HL-60/S4 (cell line): ENCODE results near the gene LRCH4.

Source experiments
- in situ Hi-C: fragments of 300-500 bp; cut with MboI; formaldehyde crosslinking; loops from 2 replicates; pipeline ENCODE4 v1.14.3; 2022; ENCODE audit warnings: low sequenced_read_pairs

The LRCH4 gene, protein sequence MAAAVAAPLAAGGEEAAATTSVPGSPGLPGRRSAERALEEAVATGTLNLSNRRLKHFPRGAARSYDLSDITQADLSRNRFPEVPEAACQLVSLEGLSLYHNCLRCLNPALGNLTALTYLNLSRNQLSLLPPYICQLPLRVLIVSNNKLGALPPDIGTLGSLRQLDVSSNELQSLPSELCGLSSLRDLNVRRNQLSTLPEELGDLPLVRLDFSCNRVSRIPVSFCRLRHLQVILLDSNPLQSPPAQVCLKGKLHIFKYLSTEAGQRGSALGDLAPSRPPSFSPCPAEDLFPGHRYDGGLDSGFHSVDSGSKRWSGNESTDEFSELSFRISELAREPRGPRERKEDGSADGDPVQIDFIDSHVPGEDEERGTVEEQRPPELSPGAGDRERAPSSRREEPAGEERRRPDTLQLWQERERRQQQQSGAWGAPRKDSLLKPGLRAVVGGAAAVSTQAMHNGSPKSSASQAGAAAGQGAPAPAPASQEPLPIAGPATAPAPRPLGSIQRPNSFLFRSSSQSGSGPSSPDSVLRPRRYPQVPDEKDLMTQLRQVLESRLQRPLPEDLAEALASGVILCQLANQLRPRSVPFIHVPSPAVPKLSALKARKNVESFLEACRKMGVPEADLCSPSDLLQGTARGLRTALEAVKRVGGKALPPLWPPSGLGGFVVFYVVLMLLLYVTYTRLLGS

GRCh38 chr7:100585511-100586265 lies at the start of gene LRCH4:
TSS of gene LRCH4 (minus strand) at chr7:100586129. CDS start at chr7:100586100, 29 bp downstream.
- in situ Hi-C loops: no loop called here

DNA sequence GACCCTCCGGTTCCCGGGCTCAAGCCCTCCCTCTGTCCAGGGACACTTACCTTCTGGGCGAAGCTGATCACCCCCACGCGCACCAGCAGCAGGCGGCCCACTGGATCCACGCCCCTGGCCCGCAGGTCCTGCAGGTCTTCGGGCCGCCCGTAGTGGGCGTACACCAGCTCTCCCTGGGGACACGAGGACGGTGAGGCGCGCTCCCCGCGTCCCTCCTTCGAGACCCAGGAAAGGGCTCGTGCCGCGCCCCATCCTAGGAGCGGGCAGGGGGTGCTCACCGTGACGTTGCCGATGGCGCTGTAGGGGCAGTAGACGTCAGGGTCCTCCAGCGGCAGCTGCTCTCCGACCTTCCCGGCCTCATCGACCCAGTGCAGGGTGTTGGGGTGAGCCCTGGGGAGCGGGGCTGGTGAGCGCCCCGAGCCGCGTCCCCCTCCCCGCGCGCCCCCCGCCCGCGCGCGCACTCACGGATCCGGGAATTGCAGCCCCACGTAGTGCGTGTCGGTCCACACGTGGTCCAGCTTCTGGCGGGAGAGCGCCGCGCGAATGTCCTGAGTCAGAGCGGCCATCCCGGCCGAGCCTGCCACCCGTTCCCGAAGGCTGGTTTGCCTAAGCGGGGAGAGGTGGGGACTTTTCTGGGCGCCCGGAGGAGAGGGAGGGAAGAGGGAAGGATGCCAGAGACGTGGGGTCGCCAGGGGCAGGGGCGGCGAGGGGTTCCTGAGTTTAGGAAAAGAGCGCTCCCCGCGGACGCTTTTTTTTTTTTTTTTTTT lies 47.2 kb upstream of the LRCH4 start:
- in situ Hi-C loops: no loop called here

DNA sequence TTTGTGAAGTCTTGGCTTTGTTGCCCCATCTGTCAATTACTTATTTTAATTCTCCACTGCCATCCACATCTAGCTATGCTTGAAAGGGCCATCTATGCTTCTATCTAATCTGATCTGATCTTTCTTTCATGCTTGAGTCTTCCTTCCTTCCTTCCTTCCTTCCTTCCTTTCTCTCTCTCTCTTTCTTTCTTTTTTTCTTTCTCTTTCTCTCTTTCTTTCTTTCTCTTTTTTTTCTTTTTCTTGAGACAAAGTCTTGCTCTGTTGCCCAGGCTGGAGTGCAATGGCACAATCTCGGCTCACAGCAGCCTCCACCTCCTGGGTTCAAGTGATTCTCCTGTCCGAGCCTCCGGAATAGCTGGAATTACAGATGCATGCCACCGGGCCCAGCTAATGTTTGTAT lies 44.1 kb upstream of the LRCH4 start:
- in situ Hi-C loops: no loop called here

DNA sequence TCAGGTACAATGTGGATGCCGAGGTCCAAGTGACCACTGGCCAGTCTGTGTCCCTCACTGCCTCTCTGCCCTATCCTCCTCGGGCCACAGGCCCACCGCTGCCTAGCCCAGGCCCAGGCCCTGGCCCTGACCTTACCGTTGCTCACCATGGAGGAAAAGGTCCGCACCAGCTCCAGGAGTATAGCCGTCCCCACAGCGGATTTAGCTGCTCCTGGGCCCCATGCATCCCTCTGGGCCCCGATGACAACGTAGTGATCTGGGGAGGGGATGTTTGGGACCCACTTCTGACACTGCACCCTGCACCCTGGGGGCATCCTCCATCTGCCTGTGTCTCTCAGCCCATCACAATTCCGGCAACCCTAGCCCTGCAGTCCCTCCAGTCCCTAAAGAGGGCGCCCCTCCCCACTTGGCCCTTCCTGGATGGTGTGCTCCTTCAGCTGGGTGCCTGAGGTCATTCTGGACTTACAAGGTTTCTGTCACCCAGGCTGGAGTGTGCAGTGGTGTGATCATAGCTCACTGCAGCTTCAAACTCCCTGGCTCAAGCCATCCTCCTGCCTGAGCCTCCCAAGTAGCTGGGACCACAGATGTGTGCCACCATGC lies 43.3 kb upstream of the LRCH4 start:
- in situ Hi-C loops: no loop called here

DNA sequence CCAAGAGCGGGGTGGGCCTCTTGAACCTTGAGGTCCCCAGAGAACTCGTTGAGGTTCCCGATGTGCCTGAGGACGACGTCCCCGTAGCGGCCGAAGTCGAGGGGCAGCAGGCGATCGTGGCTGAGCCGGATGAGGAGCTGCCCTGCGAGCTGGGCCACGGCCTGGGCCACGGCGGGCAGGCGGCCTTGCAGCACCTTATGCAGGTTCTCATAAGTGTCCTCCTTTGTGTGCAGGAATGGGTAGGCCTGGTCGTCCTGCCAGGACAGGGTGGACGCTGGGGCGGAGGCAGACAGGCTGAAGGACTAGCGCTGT lies 41.3 kb upstream of the LRCH4 start:
- in situ Hi-C loops: no loop called here

- in situ Hi-C loops: no loop called here
These were observed 40.8 kb upstream of the LRCH4 start for GRCh38 chr7:100626530-100627237.

- in situ Hi-C loops: no loop called here
These were observed 40.1 kb upstream of the LRCH4 start for GRCh38 chr7:100626055-100626454.

DNA sequence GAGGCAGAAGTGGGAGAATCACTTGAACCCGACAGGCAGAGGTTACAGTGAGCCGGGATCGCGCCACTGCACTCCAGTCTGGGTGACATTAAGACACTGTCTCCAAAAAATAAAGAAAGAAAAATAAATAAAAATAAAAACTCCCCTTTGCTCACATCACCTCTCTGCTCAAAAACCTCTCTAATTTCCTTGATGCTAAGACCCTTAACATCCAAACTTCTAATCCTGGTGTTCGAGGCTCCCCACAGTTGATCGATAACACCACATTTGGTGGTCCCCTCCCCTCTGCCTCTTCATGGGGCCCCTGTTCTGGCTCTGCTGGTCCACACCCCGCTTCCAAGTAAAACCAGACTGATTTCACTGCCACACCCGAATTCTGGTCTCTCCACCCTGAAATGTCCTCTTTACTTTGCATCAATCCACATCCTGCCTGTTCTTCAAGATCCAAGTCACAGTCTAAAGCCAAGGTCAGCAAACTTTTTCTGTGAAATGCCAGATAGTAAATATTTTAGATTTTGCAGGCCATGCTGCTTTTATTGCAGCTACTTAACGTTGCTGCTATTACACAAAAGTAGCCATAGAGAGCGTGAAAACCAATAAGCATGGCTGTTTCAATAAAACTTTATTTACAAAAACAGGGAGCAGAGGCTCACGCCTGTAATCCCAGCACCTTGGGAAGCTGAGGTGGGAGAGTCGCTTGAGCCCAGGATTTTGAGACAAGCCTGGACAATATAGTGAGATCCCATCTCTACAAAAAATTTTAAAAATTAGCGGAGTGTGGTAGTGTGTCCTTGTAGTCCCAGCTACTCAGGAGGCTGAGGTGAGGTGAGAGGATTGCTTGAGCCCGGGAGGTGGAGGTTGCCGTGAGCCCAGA lies 38.3 kb upstream of the LRCH4 start:
- in situ Hi-C loops: no loop called here

- in situ Hi-C loops: no loop called here
These were observed 35.6 kb upstream of the LRCH4 start for GRCh38 chr7:100621554-100621953.

GRCh38 chr7:100620804-100621203 lies 34.9 kb upstream of the LRCH4 start:
- in situ Hi-C loops: no loop called here

- in situ Hi-C loops: no loop called here
These were observed 34.3 kb upstream of the LRCH4 start for GRCh38 chr7:100620239-100620638.

DNA sequence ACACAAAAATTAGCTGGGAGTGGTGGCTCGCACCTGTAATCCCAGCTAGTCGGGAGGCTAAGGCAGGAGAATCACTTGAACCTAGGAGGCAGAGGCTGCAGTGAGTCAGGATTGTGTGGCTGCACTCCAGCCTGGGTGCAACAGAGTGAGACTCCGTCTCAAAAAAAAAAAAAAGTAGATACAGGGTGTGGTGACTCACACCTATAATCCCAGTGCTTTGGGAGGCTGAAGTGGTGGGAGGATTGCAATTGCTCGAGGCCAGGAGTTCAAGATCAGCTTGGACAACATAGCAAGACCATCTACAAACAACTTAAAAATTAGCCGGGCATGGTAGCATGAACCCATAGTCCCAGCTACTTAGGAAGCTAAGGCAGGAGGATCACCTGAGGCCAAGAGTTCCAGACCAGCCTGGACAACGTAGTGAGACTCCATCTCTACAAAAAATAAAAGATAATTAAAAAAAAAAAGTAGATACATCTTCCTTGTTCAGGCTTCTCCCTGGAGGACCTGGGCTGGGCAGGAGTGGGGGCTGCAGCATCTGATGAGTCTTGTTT lies 28.5 kb upstream of the LRCH4 start:
- in situ Hi-C loops: no loop called here

DNA sequence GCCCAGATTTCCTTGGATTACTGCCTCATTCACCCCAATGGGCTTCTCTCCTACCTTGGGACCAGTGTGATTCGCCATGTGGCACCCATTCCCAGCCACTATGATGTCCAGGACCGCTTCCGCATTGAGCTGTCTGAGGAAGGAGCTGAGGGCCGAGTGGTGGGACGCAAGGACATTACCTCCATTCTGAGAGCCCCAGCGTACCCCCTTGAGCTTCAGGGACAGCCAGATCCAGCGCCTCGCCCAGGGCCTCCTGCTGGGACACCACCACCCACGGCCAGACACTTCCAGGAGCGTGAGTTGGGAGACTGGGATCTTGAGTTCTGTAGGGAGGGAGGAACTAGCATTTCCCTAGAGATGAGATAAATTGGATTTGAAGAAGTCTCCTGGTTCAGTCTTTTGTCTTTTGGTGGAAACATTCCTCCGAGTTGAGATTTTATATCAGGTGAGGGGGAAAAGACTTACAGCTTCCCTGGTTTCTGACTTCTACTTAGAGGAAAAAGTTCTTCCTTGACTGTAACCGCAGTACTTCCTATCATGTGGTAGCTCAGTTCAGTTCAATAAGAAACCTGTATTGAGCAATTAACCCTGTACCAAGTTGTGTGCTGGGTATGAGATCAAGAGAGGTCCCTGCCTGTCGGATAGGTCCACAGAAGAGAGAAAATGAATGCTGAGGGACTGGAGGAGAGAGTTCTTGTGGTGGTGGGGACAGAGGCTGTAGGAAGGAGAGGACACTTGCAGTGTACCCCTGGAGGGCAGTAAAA lies 27.7 kb upstream of the LRCH4 start:
- in situ Hi-C loops: no loop called here

- in situ Hi-C loops: no loop called here
These were observed 26.9 kb upstream of the LRCH4 start for GRCh38 chr7:100612730-100613390.

- in situ Hi-C loops: no loop called here
These were observed 26.2 kb upstream of the LRCH4 start, which contains the start of gene MOSPD3 for GRCh38 chr7:100611983-100612729. TSS of gene MOSPD3 (plus strand) at chr7:100612540. CDS start at chr7:100612792, 252 bp downstream.

- in situ Hi-C loops: no loop called here
These were observed 24.0 kb upstream of the LRCH4 start for GRCh38 chr7:100609958-100610357.

DNA sequence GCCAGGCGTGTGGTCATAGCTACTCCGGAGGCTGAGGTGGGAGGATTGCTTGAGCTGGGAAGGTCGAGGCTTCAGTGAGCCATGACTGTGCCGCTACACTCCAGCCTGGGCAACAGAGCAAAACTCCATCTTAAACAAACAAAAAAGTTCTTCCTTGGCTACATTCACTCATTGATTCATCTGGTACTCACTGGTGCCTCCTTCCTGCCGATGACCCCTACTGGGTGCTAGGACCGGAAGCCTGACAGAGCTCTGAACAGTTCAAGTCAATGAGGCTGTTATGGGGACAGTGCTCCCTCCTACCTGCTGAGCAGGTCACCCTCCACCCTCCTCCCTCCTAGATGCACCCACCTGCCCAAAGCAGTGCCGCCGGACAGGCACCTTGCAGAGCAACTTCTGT lies 21.2 kb upstream of the LRCH4 start:
- in situ Hi-C loops: no loop called here
